NCI-H2227 (cell line): Measurements from ENCODE around the gene DFFB.
A peak's percentile ranks its signal among the peaks of the same experiment; 100 is the strongest.
"Not testable (repeated sequence)": the region's sequence is repeated elsewhere in the genome, so short reads cannot be mapped to it uniquely, and the experiment has no call there.

Source experiments
- DNase-seq: peaks from one replicate; lab custom pipeline; 2025; ENCODE audit not compliant: unreplicated experiment; lab: John Stamatoyannopoulos, UW

The DFFB gene

DNA sequence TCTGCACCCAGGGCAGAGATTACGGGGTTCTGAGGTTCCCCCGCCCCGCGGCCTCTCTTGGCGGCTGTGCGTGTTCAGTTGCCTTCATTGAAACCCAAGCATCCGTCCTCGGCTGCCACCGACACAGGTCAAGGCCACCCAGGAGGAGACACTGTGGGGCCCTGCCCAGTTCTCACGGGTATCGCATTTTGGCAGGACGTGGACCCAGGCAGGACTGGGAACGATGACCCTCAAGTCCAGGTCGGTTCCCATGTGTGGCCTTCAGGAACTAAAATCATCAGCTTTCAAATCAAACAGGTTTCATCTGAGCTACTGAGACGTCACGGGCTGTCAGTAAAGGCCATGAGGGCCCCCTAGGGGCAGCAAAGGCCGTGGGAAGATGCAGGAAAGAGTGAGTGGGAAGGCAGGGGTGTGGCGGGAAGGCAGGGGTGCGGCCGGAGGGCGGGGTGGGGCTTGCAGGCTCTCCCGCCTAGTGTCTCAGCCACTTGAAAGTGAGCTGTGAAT is 49.8 kb downstream of the DFFB start:
- DNase-seq, result no peak

DNA sequence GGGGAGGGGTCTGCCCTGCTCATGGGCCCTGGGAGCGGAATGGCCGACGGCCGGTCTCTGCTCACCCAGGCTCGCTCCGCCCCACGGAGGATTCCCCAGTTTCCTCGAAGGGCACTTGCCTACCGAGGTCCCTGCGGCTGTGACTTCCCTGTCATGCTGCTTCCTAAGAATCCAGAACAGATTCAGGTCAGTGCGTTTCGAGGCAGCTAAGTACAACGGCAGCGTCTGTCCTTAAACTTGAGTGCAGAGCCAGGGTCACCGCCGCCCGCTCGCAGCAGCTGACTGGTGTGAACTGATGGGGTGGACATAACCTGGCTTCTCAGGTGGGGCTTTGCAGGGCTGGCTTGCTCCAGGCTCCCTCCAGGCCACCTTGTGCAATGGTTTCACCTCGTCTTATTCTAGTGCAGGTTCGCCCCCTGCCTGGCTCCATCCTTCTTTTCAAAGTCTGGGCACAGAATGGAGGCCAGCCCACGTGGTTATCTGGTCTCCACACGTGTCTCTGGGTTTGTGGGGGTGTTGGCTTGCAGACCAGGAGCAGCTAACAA is 50.4 kb downstream of the DFFB start:
- DNase-seq, result no peak

DNA sequence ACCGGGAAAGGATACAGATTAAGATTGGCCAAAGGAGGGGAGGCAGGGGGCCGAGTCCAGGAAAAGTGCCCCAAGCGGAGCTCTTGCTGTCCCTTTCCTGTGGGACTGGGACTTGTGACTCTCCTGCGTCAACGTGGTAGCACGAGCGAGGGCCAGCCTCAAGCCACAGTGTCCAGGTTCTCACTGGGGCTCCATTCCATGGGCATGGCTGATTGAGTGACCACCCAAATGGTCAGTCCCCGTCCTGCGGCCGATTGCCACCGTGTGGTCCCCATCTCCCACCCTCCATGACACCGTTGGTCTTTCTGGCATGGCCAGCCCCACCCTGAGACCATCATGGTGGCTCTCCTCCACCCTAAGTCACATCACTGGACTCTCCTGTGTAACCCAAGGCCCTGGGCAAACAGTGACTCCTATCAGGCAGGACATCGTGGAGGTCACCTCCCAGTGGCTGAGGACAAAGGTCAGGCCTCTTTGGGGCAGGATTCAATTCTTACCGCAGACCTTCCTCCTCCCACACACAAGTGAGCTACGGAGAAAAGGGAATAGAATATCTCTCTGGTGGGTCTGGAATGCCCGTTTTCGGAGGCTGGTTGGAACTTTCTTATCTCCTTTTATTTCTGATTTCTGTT is 51.7 kb downstream of the DFFB start:
- no peak for DNase-seq

DNA sequence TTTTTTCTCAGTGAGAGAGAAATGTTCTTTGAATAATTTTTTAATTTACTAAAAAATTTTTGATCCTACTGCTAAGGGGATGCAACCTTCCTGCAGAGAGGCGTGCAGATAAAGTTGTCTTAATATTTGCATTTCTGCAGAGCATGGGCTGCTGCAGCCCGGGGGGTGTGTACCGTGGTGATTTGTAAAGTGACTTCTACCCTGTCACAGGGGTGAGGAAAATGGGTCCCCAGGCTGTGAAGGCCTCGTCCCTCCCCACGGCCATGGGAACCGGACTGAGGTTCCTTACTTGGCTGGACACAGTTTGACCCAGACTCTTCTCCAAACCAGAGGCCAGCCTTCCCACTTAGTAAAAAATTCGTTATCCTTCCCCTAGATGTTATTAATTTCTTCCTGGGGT is 52.3 kb downstream of the DFFB start:
- no peak for DNase-seq

DNA sequence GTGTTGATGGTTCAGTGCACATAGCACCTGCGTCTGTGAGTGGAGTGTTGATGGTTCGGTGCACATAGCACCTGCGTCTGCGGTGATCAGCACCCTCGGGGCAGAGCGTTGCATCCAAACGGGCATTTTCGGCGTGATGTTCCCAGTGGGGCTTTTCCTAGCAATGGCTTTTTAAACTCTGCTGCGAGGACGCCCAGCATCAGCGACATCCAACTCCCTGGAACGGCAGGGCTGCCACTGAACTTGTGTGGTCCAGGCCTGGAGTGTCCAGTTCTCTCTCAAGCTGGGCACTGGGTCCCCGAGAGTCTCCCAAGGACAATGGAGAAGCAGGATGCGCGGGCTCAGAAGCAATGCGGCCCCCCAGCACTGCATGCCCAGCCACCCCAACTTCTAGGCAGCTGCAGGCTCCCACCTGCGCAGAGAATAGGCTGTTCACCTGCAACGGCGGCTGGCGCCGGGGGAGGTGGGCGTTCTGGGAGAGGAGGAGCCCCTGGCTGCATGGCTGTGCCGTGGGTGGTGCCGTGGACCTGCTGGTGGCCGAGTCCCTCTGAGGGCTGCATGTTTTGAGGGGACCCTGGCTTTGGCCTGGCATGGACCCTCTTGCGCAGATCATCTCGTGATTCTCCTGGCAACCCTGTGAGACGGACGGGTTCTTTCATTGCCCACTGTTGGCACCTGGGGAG is 52.9 kb downstream of the DFFB start:
- no peak for DNase-seq

DNA sequence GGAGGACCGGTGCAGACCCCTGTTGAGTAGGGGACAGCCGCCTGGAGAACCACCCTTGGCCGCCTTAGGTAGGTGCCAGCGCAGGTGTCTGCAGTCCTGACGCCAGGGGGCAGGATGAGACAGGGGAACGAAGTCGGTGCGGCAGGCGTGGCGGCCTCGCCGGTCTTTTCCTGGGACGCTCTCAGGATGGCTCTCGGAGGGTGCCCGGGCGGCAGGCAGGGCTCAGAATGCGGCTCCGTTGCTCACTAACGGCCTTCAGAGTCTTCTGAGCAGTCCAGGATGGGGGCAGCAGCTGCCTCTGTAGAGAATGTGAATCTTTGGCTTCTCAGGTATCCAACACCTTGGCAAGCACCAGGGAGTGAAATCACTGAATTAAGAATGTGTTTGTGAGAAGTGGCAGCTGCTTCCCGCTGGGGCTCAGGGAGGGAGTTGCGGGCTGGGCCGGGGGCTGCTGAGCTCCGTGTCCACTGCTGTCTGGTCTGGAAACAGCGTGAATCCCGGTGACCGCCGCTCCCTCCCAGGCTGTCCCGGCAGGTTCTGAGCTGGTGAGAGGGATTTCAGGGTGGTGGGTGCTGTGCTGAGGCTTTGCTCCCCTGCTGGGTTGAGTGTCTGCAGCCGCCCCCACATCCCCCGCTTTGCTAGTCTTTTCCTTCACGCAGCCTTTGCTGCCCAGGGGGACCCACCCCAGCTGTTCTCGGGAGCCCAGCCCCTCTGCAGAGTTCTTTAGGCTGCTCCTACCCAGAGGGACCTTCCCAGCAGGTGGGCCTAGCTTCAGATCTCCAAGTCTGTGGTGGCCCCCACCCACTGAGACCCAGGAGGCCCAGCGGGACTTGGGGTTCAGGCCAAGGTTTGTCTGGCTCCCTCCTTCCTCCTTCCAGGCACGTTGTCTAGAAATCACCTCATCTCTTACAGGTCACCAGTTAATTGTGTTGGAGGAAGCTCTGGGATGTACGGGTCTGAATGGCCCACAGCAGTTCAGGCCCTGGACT is 53.9 kb downstream of the DFFB start:
- DNase-seq, result peak; percentile 79

DNA sequence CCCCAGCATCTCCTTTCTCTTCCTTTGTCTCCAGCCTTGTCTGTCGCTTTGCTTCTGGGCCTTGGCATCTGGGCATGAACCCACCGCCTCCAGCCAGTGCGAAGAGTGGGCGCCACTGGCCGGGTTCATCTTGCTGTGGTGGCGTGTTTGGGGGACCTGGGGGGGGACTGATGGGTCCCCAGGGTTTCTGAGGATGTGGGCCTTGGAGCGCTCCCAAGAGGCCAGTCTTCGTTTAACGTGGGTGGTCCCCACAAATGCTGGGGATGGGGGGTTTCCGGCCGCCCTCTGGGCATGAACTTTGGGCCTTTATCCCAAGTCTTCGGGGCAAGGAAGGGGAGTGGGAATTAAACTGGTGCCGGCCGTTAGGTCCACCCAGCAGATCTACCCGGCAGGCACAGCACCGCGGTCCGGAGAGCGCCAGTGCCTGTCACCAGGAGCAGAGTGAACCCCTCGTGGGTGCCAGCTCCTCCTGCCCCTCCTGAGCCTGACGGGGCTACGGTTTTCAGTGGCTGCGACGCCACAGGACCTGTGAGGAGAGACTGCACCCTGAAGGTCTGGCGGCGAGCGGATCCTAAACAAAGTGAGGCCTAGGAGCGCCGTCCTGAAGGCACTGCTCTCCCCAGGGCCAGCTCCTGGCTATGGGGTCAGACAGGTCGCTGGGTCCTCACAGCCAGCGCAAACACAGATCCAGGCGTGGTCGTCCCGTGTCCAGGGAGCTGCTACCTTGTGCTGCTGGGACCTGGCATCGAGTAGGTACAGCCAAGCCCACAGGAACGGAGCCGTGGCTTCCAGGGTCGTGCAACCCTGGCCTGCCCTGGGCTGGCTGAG is 54.9 kb downstream of the DFFB start:
- no peak for DNase-seq

DNA sequence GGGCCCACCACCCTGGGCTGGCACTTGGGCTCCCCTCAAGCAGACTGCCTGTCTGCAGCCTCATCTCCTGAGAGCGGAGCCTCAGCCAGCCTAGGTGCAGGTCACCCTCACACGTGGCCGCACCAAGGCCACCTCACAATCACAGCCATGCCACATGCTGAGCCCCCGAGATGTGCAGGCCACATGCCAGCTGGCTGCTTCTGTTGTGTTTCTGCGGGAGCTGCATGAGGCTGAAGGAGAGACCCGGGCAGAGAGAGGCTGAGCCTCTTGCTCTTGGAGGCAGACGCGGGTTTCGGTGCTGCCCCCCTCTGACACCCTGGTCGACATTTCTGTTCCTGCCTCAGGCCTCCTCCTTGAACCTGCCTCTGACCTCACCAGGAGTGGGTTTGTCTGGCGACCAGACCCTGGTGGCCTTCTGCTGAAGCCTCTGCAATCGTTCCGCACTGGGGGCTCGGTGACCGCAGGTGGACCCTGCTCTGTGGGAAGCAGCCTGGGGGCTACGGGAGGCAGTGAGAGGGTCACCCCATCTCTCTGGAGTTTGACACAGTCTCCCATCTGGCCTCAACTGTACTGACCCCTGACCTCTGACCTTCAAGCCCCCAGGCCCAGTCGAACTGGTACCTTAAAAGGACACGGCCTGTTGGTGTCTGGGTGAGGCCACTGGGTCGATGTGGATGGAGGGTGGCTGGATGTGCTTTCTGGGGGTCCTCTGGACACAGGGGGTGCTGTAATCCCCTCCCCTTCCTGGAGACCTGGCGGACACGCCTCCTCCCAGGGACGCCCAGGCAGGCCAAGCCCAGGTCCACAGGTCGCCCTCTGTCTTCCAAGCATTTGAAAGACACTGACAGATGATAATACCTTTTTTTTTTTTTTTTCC is 55.8 kb downstream of the DFFB start:
- no peak for DNase-seq

DNA sequence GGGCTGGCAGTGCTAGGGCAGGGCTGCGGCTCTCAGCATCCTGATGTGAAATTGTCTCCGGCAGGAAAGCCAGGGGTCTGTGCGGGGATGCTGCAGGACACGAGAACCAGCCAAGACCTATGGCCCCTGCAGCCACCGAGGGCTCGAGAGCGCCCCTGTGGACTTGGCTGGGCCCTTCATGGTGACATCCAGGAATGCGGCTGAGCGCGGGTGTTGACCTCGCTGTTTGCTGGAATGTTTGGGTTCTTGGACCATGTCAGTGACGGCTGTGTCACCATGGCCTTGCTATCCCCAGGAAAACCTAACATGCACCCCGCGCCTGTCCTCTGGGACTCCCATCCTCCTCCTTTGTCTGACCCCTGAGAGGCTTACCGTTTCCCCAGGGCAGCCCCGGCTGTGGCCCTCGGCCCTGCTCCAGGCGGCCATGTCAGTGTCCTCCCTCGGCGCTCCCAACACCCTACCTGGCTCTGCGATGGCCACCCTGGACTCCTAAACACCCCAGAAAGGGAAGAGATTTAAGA is 57.1 kb downstream of the DFFB start:
- no peak for DNase-seq

DNA sequence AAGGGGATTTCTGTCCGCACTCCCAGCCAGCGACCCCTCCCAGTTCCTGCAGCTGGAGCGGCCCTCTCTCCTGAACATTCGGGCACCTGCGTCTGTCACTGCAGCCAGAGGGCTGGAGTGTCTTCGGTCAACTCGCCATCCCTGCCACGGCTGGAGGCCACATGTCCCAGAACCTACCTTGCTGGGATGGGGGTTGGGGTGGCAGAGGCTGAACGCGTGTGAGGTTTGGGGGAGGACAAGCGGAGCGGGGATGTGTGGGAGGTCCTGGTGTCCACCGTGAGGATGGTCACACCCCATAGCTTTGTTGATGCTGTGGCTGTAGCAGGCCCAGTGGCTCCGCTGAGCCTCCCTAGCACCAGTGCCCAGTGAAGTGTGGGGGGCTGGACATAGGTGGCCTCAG is 57.6 kb downstream of the DFFB start:
- DNase-seq, result no peak

DNA sequence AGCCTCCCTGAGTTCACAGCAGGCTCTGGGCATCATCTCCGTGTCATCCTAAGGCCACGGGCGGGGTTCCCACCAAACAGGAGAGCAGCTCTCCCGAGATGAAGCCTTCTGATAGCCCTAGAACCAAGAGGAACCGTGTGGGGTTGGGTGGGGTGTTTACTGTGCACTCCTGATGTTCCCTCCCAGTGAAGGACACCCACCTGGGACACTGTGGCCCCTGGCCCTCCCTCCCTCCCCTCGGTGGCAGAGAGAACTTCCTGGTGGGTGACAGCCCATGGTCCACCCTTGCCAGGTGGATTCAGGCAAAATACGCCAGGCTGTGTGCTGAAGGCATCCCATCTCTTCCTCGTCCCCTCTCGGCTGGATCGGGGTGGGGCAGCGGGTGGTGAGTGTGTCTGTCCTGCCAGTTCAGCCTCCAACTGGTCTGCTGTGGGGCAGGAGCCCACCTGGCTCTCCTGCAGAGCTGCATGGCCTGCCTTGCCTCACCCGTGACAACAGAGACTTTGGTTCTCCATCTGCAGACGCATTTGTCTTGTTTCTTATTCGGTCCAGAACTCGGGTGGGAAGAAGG is 58.4 kb downstream of the DFFB start:
- DNase-seq, result no peak

DNA sequence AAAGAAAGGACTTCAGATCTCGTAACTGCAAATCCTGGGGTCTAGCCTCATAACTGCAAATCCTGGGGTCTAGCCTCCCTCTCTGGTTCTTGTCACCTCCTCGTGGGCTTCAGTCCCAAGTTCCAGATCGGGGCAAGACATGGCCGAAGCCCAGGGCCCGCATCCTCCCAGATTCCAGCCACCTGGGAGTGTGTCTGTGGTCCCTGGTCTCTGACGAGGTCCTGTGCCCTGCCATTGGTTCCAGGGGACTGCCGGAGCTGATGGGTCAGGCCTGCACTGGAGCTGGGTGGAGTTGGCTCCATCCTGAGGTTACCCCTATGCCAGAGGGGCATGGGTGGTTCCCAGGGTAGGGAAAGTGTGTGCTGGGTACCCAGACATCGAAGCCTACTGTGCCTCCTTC is 60.5 kb downstream of the DFFB start:
- no peak for DNase-seq

DNA sequence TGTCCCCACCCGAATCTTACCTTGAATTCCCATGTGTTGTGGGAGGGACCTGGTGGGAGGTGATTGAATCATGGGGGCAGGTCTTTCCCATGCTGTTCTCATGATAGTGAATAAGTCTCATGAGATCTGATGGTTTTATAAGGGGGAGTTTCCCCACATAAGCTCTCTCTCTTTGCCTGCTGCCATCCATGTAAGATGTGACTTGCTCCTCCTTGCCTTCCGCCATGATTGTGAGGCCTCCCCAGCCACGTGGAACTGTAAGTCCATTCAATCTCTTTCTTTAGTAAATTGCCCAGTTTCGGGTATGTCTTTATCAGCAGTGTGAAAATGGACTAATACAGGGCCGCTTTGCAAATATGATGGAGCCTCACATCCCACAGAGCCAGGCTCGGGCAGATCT is 61.1 kb downstream of the DFFB start:
- DNase-seq, result not testable (repeated sequence)

DNA sequence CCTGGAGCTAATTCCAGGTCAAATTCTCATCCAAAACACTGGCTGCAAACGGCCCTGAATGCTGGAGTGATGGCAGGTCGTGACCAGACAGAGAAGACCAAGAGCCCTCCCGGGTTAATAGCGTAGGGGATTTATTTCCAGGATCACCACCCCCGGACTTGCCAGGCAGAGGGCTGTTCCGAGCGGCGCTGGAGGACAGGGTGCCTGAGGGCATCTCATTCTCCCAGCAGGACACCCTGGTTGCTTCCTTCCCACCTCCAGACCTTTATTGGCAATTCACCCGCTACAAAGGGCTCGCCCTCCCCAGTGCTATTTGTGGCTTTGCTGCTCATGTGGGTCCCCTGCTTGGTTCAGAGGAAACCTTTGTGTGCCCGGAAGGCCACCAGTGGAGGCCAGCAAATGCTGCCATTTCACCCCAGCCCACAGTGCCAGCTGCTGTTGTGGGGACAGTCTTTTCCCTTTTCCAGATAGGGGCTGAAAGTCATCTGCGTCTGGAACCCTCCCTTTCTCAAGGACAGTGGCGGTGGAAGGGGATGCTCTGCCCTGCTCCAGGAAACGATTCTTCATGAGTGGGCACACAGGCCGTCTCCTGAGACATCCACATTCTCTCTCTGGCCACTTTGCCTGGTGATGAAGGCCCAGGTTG is 61.8 kb downstream of the DFFB start:
- no peak for DNase-seq

DNA sequence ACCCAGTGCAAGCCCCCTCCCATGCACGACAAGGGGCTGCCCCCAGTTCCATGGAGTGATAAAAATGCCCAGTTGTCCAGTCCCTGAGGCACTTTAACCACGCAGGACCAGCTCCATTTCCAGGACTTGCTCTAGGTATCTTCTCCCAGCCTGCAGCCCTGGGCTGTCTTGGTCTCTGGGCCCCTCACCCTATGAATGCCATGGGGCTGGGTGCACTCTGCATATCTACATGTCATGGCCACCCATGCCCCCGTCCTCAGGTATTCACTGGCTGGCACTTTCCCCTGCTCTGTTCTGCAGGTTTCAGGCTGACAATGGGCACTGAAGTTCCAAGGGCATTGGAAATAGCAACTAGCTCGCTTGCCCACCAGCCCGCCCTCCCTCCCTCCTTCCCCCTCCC is 62.4 kb downstream of the DFFB start:
- DNase-seq, result no peak

DNA sequence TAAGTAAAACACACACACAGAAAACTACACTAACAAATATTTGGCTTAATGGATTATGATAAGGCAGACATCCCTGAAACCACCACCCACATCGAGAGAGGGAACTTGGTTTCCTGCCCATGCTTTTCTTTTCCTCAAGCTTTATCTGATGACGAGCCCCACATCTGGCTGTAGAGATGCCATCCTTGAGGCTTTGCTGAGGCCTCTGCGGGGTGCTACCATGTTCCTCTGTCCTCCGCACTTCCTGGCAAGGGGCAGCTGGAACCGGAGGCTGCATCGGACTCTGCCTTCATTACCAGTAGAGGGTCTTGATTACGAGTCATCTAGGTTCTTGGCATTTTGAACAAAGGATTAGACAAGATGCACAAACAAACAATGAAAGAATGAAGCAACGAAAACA is 64.5 kb downstream of the DFFB start:
- no peak for DNase-seq

DNA sequence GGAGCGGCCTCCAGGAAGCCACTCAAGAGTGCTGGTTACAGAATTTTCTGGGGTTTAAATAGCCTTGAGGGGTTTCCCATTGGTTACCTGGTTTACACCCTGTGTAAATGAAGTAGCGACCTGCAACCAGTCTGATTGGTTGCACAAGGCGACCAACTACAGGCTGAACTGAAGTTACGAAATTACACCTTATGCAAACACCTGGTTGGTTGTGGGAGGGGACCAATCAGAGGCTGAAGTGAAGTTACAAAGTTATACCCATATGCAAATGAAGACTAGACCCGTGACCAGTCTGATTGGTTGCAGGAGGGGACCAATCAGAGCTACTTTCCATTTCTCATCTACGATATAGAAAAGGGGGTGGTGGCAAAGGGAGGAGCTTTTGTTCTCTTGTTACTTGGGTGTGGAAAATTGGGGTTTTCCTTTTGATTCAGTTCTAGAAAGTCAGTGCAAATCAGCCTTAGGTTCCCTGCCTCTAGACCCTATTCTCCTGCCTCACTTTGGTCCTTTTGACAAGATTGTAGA is 65.0 kb downstream of the DFFB start:
- no peak for DNase-seq

DNA sequence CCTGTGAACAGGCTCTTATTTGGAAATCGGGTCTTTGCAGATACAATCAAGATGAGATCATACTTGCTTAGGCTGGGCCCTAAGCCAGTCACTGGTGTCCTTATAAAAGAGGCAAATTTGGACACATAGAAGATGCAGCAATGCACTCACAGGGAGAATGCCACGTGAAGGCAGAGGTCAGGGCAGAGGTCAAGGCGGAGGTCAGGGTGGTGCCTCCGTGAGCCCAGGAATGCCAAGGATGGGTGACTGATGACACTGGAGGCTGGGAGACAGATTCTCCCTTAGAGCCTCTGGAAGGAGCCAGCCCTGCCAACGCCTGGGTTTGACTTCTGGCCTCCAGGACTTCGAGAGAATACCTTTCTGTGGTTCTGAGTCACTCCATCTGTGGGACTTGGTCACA is 65.6 kb downstream of the DFFB start:
- no peak for DNase-seq
